Peyer's patch (tissue), 4 donors: ENCODE data around the gene PCK1.

Experiments used
- POLR2A ChIP-seq, 2 donors: fragments of 450-650 bp; IDR thresholded peaks; one replicate each; pipeline ENCODE4 v1.5.1; 2017; ENCODE audit warnings: antibody characterized with exemption in 2 of 2, mild to moderate bottlenecking in 2 of 2, moderate library complexity in 2 of 2
- TF ChIP-seq, protein P1 (sequence below), 6 experiments: fragments of 450-650 bp in 4 of 6; fragments of 200-600 bp in 2 of 6; sonication (generic) in 1 of 6; IDR thresholded peaks; one replicate each; pipeline ENCODE4 v1.5.1; 2017 to 2019; ENCODE audit warnings: antibody characterized with exemption in 6 of 6, mild to moderate bottlenecking in 3 of 6, moderate library complexity in 1 of 6

DNA sequence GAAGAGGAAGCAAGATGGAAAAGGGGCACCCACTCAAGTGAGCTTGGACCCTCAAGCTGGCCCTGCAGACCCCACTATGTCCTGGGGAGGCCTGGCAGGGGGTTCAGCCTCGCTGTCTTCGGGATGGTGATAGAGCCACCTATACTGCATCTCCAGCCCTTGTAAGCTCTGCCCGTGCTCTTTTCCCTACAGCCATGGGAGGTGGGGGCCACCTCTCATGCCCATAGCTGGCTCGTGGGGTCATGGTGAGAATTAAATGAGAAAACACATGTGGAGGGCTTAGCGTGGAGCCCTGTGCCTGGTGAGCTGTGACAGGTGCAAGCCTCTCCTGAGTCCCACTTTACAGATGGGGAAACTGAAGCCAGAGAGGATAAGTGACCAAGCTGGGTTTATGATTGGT is 27.7 kb downstream of the PCK1 start:
- no peak for TF ChIP-seq POLR2A (IDR thresholded peaks at IDR 0.05)
- TF ChIP-seq, protein P1, sequence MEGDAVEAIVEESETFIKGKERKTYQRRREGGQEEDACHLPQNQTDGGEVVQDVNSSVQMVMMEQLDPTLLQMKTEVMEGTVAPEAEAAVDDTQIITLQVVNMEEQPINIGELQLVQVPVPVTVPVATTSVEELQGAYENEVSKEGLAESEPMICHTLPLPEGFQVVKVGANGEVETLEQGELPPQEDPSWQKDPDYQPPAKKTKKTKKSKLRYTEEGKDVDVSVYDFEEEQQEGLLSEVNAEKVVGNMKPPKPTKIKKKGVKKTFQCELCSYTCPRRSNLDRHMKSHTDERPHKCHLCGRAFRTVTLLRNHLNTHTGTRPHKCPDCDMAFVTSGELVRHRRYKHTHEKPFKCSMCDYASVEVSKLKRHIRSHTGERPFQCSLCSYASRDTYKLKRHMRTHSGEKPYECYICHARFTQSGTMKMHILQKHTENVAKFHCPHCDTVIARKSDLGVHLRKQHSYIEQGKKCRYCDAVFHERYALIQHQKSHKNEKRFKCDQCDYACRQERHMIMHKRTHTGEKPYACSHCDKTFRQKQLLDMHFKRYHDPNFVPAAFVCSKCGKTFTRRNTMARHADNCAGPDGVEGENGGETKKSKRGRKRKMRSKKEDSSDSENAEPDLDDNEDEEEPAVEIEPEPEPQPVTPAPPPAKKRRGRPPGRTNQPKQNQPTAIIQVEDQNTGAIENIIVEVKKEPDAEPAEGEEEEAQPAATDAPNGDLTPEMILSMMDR (IDR thresholded peaks at IDR 0.05), result no peak
